ENCODE data around the gene ALDH1B1.

DNA sequence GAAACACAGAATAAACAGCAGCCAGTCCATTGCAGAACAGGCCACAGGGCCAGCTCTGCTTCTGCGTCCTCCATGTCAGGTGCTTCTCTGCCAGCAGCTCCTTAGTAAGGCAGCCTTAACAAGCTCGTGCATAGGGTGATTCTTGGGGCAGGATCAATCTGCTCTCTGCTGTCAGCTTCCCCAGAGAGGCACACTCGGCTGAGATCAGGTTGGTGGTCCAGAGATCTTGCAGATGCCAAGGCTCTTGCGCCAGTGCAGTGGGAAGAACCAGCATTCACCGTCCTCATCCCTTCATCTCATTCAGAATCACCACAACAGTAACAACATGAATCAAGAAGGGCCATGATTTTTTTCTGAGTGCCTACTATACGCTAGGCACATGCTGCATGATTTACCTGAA, 49.0 kb upstream of the ALDH1B1 start:
- no peak for TF ChIP-seq CTCF (conservative IDR thresholded peaks at IDR 0.05)
- no peak for TF ChIP-seq ZFX (IDR thresholded peaks at IDR 0.05)
